ENCODE results near the gene PCK1. TPM values are rescaled to one million over a fixed set of nuclear protein-coding genes. Genes with fewer than 3 reads are reported as not detected.

PCK1 gene
- total RNA-seq, 4 donors from 2014 or later: 395 to 794 (median 739) TPM

DNA sequence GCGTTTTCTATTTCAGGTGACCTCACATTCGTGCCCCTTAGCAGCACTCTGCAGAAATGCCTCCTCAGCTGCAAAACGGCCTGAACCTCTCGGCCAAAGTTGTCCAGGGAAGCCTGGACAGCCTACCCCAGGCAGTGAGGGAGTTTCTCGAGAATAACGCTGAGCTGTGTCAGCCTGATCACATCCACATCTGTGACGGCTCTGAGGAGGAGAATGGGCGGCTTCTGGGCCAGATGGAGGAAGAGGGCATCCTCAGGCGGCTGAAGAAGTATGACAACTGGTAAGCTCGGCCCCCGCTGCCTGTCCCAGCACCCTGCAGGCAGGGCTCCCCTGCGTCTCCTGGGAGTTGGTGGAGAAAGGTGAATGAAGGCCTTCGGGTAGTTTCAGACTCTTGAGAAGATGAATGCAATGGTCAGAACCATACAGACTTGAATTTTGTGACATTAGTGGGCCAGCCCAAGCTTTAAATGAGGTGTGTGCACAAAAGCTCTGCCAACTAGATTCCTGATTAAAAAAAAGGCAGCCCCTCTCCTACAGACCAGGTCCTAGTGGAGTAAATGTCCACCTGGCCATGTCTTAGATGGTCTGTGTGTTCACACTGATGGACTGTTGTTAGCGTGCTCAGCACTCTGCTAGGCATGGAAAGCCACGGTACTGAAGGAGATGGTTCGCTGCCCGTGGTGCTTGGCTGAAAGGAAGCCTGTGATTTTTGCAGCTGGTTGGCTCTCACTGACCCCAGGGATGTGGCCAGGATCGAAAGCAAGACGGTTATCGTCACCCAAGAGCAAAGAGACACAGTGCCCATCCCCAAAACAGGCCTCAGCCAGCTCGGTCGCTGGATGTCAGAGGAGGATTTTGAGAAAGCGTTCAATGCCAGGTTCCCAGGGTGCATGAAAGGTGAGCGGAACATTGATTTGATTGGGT lies 708 bp downstream of the PCK1 start:
- TF ChIP-seq, protein P1, sequence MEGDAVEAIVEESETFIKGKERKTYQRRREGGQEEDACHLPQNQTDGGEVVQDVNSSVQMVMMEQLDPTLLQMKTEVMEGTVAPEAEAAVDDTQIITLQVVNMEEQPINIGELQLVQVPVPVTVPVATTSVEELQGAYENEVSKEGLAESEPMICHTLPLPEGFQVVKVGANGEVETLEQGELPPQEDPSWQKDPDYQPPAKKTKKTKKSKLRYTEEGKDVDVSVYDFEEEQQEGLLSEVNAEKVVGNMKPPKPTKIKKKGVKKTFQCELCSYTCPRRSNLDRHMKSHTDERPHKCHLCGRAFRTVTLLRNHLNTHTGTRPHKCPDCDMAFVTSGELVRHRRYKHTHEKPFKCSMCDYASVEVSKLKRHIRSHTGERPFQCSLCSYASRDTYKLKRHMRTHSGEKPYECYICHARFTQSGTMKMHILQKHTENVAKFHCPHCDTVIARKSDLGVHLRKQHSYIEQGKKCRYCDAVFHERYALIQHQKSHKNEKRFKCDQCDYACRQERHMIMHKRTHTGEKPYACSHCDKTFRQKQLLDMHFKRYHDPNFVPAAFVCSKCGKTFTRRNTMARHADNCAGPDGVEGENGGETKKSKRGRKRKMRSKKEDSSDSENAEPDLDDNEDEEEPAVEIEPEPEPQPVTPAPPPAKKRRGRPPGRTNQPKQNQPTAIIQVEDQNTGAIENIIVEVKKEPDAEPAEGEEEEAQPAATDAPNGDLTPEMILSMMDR (IDR thresholded peaks at IDR 0.05): no peak
- TF ChIP-seq POLR2A (IDR thresholded peaks at IDR 0.05) (peak; percentile 7), EP300 (IDR thresholded peaks at IDR 0.05; ENCODE audit: low read depth) (no peak), POLR2AphosphoS5 (IDR thresholded peaks at IDR 0.05) (peak; percentile 24 to 74 (median 54))
- peak overlapping the region; percentile 74 to 91 (median 82) for H3K27ac ChIP-seq

DNA sequence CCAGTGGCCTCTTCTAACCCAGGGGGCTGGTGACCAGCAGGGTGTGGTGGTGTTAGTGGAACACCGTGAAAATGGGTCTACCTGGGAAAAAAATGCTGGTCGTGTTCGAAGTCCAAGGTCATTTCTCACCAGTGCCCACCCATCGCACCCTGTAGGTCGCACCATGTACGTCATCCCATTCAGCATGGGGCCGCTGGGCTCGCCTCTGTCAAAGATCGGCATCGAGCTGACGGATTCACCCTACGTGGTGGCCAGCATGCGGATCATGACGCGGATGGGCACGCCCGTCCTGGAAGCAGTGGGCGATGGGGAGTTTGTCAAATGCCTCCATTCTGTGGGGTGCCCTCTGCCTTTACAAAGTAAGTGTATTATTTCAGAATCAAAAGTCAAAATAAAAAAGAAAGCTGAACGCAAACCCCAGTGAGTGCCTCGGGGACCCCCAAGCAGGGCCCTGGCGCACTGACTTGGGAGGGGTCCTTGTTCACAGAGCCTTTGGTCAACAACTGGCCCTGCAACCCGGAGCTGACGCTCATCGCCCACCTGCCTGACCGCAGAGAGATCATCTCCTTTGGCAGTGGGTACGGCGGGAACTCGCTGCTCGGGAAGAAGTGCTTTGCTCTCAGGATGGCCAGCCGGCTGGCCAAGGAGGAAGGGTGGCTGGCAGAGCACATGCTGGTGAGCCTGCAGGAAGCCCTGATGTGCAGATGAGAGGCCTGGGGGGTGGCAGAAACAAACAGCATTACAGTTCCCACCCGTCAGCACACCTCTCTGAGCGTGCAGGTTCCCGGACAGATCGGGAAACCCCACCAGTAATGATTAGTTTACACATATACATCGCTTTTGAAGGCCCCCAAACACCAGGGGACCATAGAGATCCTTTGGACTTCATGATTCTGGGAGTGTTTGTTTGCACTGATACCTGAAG lies 1.9 kb downstream of the PCK1 start:
- intact Hi-C loops (cut with DNase I; ENCODE audit: low total_unique reads) (no loop called here), in situ Hi-C loops (cut with MboI; ENCODE audit: low pct_ligation_motif_present in 1 of 4, low pct_unique_long_range_greater_than_20kb in 1 of 4, low sequenced_read_pairs in 3 of 4) (no loop called here)
- H3K36me3 ChIP-seq: peaks cover 0 to 11% (median 2%) of the 10 kb centered on the region in 4 donors
- WGBS, 2 donors (ENCODE audit: low coverage in 1 of 2): 90 to 94% methylated on average over 9 to 35 of the region's 35 CpGs
- no peaks in the 10 kb centered on the region for H3K9me3 ChIP-seq
- no peaks in the 10 kb centered on the region for H3K27me3 ChIP-seq
- H3K4me3 ChIP-seq: peak overlapping the region in 3 of 4 donors; percentile 33 to 61 (median 42)
- TF ChIP-seq, protein P1 (IDR thresholded peaks at IDR 0.05): no peak
- peak in 2 of 3 donors; percentile 43 to 88 for TF ChIP-seq POLR2AphosphoS5 (IDR thresholded peaks at IDR 0.05)
- H3K4me1 ChIP-seq: peaks cover 7 to 51% (median 38%) of the 10 kb centered on the region in 4 donors
- H3K27ac ChIP-seq: peak overlapping the region; percentile 74 to 91 (median 82)
- peak; percentile 53 for DNase-seq

More for the DNA sequence above, 708 bp downstream of the PCK1 start:
- 85 to 90% methylated on average over 2 to 24 of the region's 24 CpGs for WGBS, 2 donors (ENCODE audit: low coverage in 1 of 2)
- peaks cover 0 to 11% (median 2%) of the 10 kb centered on the region in 4 donors for H3K36me3 ChIP-seq
- DNase-seq: no peak
- intact Hi-C loops (cut with DNase I; ENCODE audit: low total_unique reads) (no loop called here), in situ Hi-C loops (cut with MboI; ENCODE audit: low pct_ligation_motif_present in 1 of 4, low pct_unique_long_range_greater_than_20kb in 1 of 4, low sequenced_read_pairs in 3 of 4) (no loop called here)
- H3K27me3 ChIP-seq: no peaks in the 10 kb centered on the region
- H3K9me3 ChIP-seq: no peaks in the 10 kb centered on the region
- peaks cover 7 to 51% (median 38%) of the 10 kb centered on the region in 4 donors for H3K4me1 ChIP-seq
- H3K4me3 ChIP-seq: peak overlapping the region; percentile 14 to 61 (median 38)

DNA sequence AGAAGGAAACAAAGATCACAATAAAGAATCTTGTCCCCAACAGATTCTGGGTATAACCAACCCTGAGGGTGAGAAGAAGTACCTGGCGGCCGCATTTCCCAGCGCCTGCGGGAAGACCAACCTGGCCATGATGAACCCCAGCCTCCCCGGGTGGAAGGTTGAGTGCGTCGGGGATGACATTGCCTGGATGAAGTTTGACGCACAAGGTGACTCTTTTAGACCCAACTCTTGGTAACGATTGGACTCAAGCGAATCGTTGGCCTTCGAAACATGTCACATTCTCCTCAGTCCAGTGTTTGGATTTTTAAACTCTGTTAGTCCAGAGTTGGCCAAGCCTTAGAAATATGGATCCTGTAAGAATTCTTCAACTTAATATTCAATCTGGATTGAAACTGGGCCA lies 2.6 kb downstream of the PCK1 start:
- TF ChIP-seq POLR2A (IDR thresholded peaks at IDR 0.05): no peak
- no peak for TF ChIP-seq EP300 (IDR thresholded peaks at IDR 0.05; ENCODE audit: low read depth)
- peak in 1 of 3 donors; percentile 90 for TF ChIP-seq POLR2AphosphoS5 (IDR thresholded peaks at IDR 0.05)
- 94 to 100% methylated on average over 3 to 12 of the region's 12 CpGs for WGBS, 2 donors (ENCODE audit: low coverage in 1 of 2)
- H3K9me3 ChIP-seq: no peaks in the 10 kb centered on the region
- peak overlapping the region; percentile 74 to 91 (median 82) for H3K27ac ChIP-seq
- no peaks in the 10 kb centered on the region for H3K27me3 ChIP-seq
- H3K4me1 ChIP-seq: peaks cover 4 to 47% (median 32%) of the 10 kb centered on the region in 4 donors
- H3K36me3 ChIP-seq: peaks cover 0 to 11% (median 2%) of the 10 kb centered on the region in 4 donors
- intact Hi-C loops (cut with DNase I; ENCODE audit: low total_unique reads) (no loop called here), in situ Hi-C loops (cut with MboI; ENCODE audit: low pct_ligation_motif_present in 1 of 4, low pct_unique_long_range_greater_than_20kb in 1 of 4, low sequenced_read_pairs in 3 of 4) (no loop called here)
- peak overlapping the region in 1 of 4 donors; percentile 61 for H3K4me3 ChIP-seq
- DNase-seq: peak; percentile 35

DNA sequence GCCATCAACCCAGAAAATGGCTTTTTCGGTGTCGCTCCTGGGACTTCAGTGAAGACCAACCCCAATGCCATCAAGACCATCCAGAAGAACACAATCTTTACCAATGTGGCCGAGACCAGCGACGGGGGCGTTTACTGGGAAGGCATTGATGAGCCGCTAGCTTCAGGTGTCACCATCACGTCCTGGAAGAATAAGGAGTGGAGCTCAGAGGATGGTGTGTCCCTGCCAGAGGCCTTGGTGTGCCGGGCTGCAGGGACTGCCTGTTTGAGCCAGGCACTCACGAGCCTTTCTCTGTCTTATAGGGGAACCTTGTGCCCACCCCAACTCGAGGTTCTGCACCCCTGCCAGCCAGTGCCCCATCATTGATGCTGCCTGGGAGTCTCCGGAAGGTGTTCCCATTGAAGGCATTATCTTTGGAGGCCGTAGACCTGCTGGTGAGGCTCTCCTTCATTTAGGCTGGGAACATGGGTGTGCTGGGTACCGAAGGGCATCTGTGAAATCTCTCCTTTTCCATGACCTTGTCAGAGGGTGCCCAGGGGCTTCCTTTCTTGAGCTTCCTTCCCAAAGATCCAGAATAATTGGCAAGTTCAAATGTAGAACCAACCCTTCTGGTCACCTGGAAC lies 3.4 kb downstream of the PCK1 start:
- peak; percentile 12 to 91 (median 53) for TF ChIP-seq POLR2AphosphoS5 (IDR thresholded peaks at IDR 0.05)
- TF ChIP-seq, protein P1 (IDR thresholded peaks at IDR 0.05): no peak
- no peak for TF ChIP-seq EP300 (IDR thresholded peaks at IDR 0.05; ENCODE audit: low read depth)
- TF ChIP-seq POLR2A (IDR thresholded peaks at IDR 0.05): peak; percentile 47
- no peaks in the 10 kb centered on the region for H3K9me3 ChIP-seq
- in situ Hi-C loops (cut with MboI; ENCODE audit: low pct_ligation_motif_present in 1 of 4, low pct_unique_long_range_greater_than_20kb in 1 of 4, low sequenced_read_pairs in 3 of 4): no loop called here
- H3K4me1 ChIP-seq: peaks cover 4 to 40% (median 27%) of the 10 kb centered on the region in 4 donors
- peaks cover 0 to 11% (median 2%) of the 10 kb centered on the region in 4 donors for H3K36me3 ChIP-seq
- no peaks in the 10 kb centered on the region for H3K27me3 ChIP-seq
- WGBS, 2 donors (ENCODE audit: low coverage in 1 of 2): 84% methylated on average over 14 of the region's 14 CpGs; no CpG with 5 or more reads in 1 of the 2 donors
- H3K27ac ChIP-seq: peak overlapping the region; percentile 12 to 82 (median 32)
- peak; percentile 52 for DNase-seq
- intact Hi-C loops (cut with DNase I; ENCODE audit: low total_unique reads): no loop called here
- H3K4me3 ChIP-seq: peak overlapping the region in 2 of 4 donors; percentile 9 to 61
